GM19239 (cell line): ENCODE data around the gene EEA1.

Experiments used
- DNase-seq: peaks from one replicate; pipeline ENCODE4 v3.0.0; 2011; ENCODE audit warnings: low spot score; ENCODE audit not compliant: insufficient read length
- FAIRE-seq: peaks from 2 replicates; lab custom pipeline; 2011; peaks lifted over from hg19 to GRCh38; lab: Jason Lieb, UNC

The EEA1 gene

DNA sequence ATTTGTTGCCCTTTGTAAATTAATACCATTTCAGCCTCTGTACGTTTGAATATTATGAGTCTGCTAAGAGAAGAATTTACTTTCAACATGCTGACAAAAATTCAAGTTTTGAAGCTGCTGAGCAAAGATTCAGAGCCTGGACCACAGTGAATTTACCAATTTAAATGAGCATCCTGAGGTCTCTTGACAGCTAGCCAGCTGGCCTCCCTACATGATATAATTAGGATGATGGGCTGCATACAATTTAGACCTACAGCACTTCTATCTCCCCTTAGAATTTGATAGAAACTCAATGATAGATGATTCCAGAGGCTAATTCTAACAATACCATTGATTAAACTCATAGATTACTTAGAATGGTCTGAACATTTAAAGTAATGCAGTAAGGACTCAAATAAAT is 10.0 kb upstream of the EEA1 start:
- FAIRE-seq: no peak
- DNase-seq: no peak

DNA sequence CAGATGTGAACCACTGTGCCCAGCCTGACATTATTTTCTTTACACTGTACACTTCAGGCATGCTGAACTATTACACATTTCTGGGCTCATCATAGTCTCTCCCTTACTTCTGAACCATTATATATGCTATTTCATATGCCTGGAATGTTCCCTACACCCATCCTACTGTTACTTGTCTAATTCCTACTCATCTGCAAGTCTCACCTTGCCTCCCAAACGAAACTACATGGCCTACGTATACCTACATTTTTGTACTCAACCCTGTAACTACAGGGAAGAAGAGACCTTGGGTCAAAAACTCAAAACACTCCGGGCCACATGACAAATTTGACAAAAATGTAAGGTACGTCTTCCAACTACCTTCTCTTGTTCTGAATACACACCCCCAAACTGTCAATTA is 9.5 kb upstream of the EEA1 start:
- DNase-seq: no peak
- FAIRE-seq: no peak

DNA sequence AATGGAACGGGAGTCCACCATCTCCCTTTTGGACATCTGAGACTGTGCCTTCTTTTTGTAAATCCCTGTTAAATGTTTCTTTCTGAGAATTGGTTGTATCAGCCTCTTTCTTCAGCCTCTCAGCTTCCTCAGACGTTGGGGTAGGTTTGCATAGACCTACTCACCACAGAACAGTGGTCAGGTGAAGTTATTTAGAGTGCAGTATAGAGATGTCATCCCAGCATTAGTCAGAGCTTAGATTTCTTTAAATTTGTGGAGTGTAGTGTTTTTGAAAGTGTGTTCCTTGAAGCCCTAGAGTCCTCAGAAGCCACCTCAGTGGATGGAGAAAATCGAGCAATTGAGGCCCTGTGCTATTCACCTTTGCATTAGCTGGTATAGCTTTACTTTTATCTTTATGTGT is 8.9 kb upstream of the EEA1 start:
- no peak for FAIRE-seq
- no peak for DNase-seq

DNA sequence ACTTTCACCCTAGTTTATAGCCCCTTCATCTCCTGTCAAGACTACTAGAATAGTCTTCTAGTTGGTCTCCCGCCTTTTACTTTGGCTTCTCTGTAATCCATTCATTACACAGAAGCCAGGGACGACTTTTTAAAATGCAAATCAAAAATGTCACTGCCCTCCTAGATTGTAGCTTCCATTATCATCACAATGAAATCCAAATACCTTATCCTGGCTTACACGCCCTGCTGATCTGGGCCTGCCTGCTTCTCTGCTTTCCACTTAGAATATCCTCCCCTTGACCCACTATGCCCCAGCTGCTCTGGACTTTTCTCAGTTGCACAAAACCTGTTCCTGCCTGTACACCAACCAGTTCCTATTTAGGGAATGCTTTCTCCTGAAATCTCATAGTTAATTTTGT is 4.5 kb upstream of the EEA1 start:
- no peak for DNase-seq
- FAIRE-seq: no peak

DNA sequence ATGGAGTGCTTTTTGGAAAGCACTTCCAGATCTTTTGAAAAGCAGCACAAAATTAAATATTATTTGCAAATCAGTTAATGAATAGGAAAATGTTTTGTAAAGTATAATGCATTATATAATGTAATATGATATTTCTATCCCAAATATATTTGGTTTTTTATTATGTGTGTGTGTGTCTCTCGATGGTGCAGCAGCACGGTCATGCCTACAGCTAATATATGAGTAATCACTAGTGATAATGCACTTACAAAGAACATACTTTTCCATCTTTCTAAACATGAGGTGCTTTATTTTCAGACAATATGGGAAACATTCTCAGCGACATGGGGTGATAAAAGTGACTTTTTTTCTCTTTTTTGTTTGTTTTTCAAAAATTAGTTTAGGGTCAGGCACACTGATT is 1.3 kb upstream of the EEA1 start:
- DNase-seq: no peak
- no peak for FAIRE-seq

DNA sequence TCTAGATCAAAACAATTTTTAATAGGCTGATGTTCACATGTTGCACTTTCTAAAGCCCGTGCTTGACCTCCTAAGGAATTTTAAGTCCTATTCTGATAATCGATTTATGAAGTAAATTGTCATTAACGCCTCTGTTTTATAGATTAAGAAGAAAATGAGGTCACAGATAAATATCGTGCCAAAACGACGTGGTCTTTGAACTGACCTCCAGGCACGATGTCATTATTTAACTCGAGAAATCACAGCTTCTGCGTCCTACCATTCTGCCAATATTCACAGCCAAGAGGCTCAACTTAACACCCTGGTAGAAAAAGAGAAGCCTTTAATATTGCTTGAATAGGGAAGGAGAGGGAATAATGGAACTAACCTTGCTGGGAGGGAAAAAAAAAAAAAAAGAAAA is 888 bp upstream of the EEA1 start:
- no peak for DNase-seq

DNA sequence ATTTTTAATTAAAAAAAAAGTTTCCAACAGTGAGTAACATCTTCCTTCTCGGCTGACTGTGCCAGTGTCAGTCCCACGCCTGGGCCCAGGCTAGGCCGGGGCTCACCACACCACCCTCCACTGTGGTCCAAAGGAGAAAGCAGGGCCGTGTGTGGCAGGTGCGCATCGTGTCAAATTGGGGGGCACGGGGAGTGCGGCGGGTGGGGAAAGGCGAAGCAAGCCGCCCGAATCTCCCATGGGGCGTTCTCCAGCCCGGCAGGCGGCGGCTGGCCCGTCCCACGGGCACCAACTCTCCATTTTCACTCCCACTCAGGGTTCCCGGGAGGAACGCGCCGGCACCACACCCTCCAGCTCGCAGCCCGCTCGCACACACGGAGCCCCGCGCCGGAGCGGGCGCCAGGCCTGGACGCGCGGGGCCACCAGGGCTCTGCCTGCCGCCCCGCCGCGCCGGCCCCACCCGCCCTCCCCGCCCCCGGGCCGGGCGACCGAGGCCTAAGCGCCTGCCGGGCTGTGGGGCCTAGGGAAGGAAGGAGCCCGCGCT is 604 bp downstream of the EEA1 start:
- DNase-seq: no peak
- no peak for FAIRE-seq

More for the DNA sequence above, 888 bp upstream of the EEA1 start:
- no peak for FAIRE-seq

DNA sequence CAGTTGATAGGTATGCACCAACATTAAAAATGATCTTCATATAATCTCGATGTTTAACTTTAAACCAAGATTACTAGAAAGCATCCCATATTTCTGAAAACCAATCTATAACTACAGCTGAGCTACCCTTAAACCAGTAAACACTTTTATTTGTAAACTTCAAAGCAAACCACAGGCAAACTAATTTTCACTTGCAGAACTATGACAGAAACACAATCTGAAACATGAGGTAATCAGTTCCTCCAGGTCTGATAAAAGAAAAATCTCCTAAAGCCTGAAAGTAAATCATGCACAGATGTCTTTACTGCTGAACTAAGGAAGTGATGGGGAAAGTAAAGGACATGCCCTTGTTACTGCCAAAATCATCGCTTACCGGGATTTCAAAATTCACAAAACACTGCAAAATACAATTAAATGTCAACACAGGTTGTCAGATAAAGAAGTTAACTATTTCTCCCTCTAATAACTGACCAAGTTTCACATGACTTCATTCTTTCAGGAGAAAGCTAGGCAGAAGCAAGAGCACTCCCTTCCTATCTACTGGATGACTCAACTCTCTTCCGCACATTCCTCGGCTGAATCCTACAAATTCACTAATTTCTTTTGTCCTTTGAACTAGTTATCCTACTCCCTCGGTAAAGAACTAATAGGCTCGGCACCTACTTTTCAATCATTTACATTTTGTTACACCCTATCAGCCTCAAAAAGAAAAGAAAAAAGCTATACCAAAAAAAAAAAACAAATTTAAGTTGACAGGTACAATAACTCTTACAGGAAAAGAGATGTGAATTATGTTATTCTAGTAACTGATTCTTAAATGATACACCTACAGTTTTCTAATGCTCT is 1.4 kb downstream of the EEA1 start:
- no peak for DNase-seq
- FAIRE-seq: peak; percentile 89

DNA sequence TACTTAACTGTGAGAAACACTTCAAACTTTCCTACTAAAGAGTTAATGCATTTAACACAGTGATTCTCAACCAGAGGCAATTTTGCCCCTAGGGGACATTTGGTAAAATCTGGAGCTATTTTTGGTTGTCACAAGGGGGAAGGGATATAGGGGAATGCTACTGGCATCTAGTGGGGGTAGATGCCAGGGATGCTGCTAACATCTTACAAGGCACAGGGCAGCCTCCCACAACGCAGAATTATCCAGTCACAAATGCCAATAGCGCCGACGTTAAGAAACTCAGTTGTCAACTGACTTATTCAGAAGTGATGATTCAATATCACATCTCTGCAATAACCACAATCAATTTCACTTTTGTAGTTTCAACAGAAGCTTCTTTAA is 2.0 kb downstream of the EEA1 start:
- DNase-seq: no peak
- no peak for FAIRE-seq

DNA sequence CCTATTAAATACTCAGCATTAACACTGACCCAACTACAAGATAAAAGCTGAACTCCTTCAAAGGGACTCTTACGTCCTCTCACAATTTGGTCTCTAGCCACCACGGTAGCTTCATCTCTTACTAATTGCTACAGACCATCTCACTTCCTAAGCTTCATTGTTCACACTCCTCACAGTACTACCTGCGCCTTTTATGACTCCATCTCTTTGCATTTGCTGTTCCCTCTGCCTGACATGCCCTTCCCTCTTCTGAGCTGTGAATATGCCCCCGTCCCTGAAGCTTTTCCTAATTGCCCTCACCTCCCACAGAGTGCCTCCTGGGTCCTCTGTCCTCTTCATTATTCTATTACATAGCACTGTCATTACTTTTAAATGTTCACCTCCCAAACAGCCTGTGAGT is 2.5 kb downstream of the EEA1 start:
- FAIRE-seq (peak; percentile 39), DNase-seq (no peak)

DNA sequence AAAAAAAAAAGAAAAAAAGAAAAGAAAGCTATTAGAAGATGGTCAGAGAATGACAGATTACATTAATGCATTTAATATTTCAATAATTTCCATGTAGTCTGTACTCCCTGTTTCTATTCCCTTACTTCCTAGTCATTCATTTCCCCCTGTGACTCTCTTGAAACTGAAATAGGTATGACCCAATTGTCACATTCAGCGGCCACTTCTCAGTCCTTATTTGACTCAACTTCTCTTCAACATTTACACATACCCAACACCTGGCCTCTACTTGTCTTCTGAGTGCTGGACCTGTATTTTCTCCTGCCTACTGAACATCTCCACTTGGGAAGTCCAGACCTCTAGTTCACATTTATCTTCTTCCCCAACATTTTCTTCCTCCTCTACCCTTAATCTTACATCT is 7.2 kb downstream of the EEA1 start:
- no peak for FAIRE-seq

DNA sequence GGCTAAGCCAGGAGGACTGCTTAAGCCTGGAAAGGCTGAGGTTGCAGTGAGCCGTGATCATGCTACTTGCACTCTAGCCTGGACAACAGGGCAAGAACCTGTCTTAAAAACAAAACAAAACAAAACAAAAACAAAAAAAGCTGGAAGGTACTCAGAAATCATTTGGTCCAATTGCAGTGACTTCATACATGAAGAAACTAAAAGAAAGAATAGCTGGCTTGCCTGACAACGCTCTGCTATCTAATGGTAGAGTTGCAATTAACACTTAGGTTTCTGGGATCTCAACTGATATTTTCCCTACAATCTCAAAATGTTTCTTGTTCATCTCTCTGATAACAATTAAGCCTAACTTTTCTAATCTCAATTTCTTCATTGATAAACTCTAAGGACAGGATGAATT is 13.7 kb downstream of the EEA1 start:
- FAIRE-seq (no peak), DNase-seq (no peak)

More for the DNA sequence above, 7.2 kb downstream of the EEA1 start:
- no peak for DNase-seq

DNA sequence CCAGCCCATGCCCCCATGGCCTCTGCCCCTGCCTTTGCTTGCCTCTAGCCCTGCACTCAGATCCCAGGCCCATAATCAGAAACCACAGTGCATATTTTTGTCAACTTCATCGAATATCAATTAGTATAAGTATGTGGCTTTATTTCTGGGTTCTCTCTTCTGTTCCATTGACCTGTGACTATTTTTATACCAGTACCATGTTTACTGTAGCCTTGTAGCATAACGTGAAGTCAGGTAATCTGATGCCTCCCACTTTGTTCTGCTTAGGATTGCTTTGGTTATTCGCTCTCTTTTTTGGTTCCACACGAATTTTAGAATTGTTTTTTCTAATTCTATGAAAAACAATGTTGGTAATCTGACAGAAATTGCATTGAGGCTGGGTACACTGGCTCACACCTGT is 14.9 kb downstream of the EEA1 start:
- DNase-seq (no peak), FAIRE-seq (no peak)

DNA sequence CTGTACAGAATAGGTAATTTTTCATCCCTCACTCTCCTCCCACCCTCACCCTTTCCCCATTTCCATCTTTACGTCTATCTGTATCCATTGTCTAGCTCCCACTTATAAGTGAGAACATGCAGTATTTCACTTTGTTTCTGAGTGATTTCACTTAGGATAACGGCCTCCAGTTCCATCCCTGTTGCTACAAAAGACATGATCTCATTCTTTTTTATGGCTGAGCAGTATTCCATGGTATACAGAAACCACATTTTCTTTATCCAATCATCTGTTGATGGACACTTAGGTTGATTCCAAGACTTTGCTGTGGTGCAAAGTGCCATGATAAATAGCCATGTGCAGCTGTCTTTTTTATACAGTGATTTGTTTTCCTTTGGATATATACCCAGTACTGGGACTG is 16.4 kb downstream of the EEA1 start:
- FAIRE-seq (no peak), DNase-seq (no peak)

DNA sequence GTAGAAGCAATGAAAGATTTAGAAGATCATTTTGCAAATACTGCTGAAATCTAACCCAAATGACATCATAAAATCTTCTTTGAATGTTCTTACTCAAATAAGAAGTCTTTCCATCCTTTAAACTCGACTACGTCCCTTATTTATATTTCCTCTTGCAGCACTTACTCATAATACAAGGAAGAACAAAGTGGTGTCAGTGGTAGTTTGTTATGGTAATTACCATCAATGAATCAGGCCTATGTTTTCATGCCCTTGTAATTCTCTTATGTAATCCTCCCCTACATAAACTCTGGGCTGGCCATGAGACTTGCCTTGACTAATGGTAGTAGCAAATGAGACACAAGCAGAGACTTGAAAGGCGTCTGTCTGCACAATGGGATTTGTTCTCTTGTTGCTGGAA is 17.0 kb downstream of the EEA1 start:
- FAIRE-seq (no peak), DNase-seq (no peak)

DNA sequence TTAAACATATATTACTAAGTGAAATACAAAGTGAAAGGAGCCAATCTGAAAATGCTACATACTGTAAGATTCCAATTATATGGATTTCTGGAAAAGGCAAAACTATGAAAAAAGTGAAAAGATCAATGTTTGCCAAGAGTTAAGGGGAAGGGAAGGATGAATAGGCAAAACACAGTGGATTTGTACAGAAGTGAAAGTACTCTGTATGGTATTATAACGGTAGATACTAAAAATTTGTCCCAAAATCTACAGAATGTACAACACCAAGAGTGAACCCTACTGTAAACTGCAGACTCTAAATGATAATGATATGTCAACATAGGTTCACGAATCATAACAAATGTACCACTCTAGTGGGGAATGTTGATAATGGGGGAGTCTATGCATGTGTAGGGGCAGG is 17.8 kb downstream of the EEA1 start:
- DNase-seq (no peak), FAIRE-seq (no peak)

DNA sequence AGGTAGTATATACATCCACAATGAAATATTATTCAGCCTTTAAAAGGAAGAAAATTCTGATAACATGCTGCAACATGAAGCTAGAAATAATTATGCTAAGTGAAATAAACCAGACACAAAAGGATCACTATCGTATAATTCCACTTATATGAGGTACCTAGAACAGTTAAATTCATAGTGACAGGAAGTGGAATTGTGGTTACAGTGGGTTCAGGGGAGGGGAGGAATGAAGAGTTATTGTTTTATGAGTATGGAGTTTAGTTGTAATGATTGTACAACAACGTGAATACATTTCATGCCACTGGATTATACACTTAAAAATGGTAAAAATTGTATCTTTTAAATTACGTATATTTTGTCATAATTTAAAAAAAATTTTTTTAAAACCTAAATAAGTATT is 21.0 kb downstream of the EEA1 start:
- FAIRE-seq (no peak), DNase-seq (no peak)

DNA sequence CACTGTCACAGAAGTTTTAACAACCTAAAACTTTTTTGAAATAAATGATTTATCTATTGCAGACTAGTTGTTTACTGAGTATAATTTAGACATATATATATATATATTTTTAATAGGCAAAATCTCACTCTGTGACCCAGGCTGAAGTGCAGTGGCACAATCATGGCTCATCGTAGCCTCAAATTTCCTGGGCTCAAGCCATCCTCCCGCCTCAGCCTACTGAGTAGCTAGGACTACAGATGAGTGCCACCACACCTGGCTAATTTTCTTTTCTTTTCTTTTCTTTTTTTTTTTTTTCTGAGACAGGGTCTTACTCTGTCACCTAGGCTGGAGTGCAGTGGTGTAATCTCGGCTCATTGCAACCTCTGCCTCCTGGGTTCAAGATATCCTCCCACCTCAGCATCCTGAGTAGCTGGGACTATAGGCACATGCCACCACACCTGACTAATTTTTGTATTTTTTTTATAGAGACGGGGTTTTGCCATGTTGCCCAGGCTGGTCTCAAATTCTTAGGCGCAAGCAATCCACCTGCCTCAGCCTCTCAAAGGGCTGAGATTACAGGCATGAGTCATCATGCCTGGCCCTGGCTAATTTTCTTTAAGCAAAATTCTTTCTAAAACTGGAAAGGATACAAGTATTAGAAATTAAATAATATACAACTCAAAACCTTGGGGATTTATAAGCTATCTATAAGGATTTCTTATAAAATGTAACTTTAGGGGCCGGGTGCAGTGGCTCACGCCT is 23.1 kb downstream of the EEA1 start:
- DNase-seq (no peak), FAIRE-seq (no peak)

DNA sequence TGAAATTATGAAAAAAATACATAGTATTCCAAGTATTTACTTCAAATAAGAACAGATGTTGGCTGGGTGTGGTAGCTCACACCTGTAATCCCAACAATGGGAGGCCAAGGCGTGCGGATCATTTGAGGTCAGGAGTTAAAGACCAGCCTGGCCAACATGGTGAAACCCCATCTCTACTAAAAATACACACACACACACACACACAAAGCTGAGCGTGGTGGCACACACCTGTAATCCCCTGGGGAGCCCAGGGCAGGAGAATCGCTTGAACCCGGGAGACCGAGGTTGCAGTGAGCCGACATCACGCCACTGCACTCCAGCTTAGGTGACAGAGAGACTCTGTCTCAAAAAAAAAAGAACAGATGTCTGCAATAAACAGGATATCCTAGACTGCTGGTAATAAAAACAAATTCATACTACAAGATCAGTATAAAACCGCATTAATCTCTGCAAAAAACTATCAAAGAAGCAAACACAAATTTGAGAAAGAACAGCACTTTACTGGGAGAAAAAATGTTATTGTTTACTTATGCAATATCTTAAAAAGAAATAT is 23.8 kb downstream of the EEA1 start:
- FAIRE-seq (no peak), DNase-seq (no peak)

DNA sequence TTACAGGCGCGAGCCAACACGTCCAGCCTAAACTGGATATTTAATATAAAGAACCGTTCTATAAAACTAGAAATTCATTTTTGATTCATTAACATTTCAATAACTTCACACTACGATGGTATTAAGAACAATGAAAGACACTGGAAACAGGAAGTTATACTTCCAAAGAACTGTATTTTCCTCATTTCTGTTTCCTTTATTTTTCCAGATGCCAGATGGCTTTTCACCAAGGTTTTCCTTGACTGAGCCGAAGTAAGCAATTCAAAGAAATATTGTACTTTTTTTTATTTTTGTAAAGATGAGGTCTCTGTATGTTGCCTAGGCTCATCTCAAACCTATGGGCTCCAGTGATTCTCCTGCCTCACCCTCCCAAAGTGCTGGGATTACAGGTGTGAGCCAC is 28.2 kb downstream of the EEA1 start:
- no peak for FAIRE-seq
- DNase-seq: no peak

DNA sequence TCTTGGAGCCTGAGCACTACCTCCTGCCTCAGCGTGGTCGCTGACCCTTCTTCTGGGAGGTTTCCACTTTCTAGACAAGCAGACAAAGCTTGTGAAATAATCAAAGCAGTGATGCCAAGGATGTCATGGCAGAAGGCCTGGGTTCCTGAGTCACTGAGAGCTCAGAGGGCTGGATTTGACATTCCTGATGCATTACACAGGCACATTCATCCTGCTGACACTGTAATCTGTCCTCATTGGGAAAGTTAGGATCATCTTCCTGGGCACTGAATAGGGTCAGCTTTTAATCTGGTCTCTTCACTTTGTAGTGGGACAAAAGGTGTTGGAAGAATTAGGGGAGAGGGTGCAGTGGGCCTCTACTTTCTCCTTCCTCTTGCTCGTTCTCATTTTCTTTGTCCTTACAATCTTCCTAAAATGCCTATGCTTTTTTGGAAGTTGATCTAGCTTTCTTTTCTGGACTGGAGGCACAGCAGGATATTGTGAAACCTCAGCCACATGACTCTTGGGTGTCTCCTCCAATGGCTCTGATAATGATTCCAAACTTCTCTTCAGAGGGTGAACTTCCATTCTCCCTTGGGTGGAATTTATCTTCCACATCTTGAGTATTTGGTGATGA is 29.6 kb downstream of the EEA1 start:
- no peak for FAIRE-seq

More for the DNA sequence above, 29.6 kb downstream of the EEA1 start:
- DNase-seq: no peak
